Measurements from ENCODE around the gene GSTO1.

GSTO1 gene

DNA sequence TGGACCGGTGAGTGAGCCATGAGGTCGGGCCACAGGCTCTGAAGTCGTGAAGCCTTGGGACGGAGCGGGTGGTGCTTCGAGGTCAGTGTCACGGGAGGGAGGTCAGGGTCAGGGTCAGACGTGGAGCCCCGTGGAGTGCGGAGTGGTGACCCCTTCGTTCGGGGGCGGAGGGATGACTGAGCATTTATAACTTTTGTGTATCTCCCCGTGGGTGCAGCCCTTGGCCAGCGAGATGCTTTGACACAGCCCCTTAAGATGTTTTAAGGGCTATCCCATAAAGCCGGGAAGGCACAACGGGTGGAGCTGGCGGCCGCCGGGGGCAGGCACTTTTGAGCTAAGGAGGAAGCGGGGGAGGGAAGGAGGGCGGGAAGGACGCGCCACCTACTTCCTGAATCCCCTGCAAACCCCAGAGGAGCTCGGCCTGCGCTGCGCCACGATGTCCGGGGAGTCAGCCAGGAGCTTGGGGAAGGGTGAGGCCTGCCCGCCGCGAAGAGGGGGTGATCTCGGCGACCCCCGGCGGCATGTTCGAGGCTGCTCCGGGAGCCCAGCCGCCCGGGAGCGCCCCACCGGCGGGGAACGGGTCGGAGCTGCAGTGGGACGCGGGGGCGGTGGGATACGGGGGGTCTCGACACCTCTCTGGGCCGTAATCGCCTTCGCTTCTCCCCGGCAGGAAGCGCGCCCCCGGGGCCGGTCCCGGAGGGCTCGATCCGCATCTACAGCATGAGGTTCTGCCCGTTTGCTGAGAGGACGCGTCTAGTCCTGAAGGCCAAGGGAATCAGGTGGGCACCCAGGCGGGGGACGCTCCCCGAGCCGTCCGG lies at the start of gene GSTO1:
GSTO1 (plus strand) TSS at position 400 of the 818 bp plus-strand sequence; CDS start at position 437, 37 bp downstream.
- Histone ChIP-seq H3K27me3 (ENCODE audit: control insufficient read depth, insufficient read depth, low read length) (no peaks in the 10 kb centered on the region), H3K36me3 (ENCODE audit: control insufficient read depth, insufficient read depth, low read length) (peaks cover 4% of the 10 kb centered on the region), H3K27ac (ENCODE audit: low read depth, low read length) (peak within 1 kb of the TSS; percentile 92), H3K9ac (ENCODE audit: low read length) (peak within 1 kb of the TSS; percentile 85), H3K4me3 (ENCODE audit: low read length) (peak within 1 kb of the TSS; percentile 79), H3K4me1 (ENCODE audit: control insufficient read depth, insufficient read depth, low read length) (peaks cover 2% of the 10 kb centered on the region)

DNA sequence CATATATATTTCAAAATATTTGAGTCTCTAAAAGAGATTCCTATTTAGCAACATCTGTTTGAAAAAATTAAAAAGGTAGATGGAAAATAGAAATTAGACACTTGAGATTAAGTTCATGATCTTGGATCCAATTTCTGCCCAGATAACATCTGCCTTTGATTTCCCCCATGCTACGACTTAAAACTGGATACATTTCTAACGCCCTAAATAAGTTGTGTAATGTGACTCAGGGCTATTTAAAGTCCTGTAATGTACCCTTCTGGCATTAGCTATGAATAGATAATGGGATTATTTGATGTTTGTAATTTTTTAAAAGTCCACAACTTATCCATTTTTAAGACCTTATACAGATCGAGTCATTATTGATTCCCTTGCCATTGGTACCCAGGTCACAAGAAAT lies 46.0 kb upstream of the GSTO1 start:
- Histone ChIP-seq H3K4me3 (ENCODE audit: low read length) (no peak overlapping the region), H3K9ac (ENCODE audit: low read length) (no peak overlapping the region), H3K4me1 (ENCODE audit: control insufficient read depth, insufficient read depth, low read length) (no peaks in the 10 kb centered on the region), H3K27ac (ENCODE audit: low read depth, low read length) (no peak overlapping the region), H3K36me3 (ENCODE audit: control insufficient read depth, insufficient read depth, low read length) (no peaks in the 10 kb centered on the region), H3K27me3 (ENCODE audit: control insufficient read depth, insufficient read depth, low read length) (no peaks in the 10 kb centered on the region)

- no peak overlapping the region for H3K27ac ChIP-seq (ENCODE audit: low read depth, low read length)
- no peaks in the 10 kb centered on the region for H3K27me3 ChIP-seq (ENCODE audit: control insufficient read depth, insufficient read depth, low read length)
- no peak overlapping the region for H3K9ac ChIP-seq (ENCODE audit: low read length)
- H3K36me3 ChIP-seq (ENCODE audit: control insufficient read depth, insufficient read depth, low read length), result no peaks in the 10 kb centered on the region
- H3K4me3 ChIP-seq (ENCODE audit: low read length), result no peak overlapping the region
- no peaks in the 10 kb centered on the region for H3K4me1 ChIP-seq (ENCODE audit: control insufficient read depth, insufficient read depth, low read length)
These were observed 45.0 kb upstream of the GSTO1 start for GRCh38 chr10:104209575-104210198.

GRCh38 chr10:104216631-104217030 lies 38.1 kb upstream of the GSTO1 start:
- H3K27me3 ChIP-seq (ENCODE audit: control insufficient read depth, insufficient read depth, low read length), result no peaks in the 10 kb centered on the region
- H3K9ac ChIP-seq (ENCODE audit: low read length), result no peak overlapping the region
- H3K36me3 ChIP-seq (ENCODE audit: control insufficient read depth, insufficient read depth, low read length), result no peaks in the 10 kb centered on the region
- no peak overlapping the region for H3K4me3 ChIP-seq (ENCODE audit: low read length)
- H3K27ac ChIP-seq (ENCODE audit: low read depth, low read length), result no peak overlapping the region
- H3K4me1 ChIP-seq (ENCODE audit: control insufficient read depth, insufficient read depth, low read length), result no peaks in the 10 kb centered on the region

DNA sequence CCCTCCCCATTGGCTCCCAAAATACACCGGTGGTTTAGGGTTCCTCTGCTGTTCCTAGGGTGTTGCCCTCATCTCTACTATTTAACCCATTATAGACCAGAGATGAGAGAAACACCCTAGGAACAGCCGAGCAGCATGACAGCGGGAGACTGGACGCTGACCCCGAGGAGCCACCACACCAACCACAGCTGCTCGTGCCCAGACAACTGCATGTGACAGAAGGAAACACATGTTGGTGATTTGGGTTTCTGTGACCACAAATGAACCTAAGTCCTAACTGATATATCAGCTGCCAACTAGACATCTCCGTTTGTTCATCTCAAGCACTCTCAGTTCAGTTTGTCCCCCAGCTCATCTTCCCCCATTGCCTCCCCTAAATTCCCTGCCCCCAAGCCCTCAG lies 35.9 kb upstream of the GSTO1 start:
- Histone ChIP-seq H3K4me1 (ENCODE audit: control insufficient read depth, insufficient read depth, low read length) (no peaks in the 10 kb centered on the region), H3K27ac (ENCODE audit: low read depth, low read length) (no peak overlapping the region), H3K9ac (ENCODE audit: low read length) (no peak overlapping the region), H3K36me3 (ENCODE audit: control insufficient read depth, insufficient read depth, low read length) (no peaks in the 10 kb centered on the region), H3K4me3 (ENCODE audit: low read length) (no peak overlapping the region), H3K27me3 (ENCODE audit: control insufficient read depth, insufficient read depth, low read length) (no peaks in the 10 kb centered on the region)

DNA sequence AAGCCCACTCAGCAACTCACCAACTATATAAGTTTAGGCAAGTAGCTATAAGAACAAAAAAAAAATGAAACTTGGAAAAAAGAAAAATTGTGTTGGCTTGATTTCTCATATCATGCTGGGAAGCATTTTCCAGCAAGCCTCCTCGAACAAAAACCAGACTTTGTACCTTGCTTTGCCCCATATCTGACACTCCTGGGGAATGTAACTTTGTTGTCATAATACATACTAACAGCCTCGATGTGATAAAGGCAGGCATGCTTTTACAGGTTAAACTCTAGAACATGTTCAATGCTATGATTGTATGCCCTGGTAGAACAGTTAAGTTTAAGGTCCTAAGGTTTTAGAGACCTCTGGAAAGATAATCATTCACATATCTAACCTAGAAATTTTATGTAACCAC lies 34.2 kb upstream of the GSTO1 start:
- Histone ChIP-seq H3K27ac (ENCODE audit: low read depth, low read length) (no peak overlapping the region), H3K36me3 (ENCODE audit: control insufficient read depth, insufficient read depth, low read length) (no peaks in the 10 kb centered on the region), H3K9ac (ENCODE audit: low read length) (no peak overlapping the region), H3K27me3 (ENCODE audit: control insufficient read depth, insufficient read depth, low read length) (no peaks in the 10 kb centered on the region), H3K4me1 (ENCODE audit: control insufficient read depth, insufficient read depth, low read length) (no peaks in the 10 kb centered on the region), H3K4me3 (ENCODE audit: low read length) (no peak overlapping the region)

DNA sequence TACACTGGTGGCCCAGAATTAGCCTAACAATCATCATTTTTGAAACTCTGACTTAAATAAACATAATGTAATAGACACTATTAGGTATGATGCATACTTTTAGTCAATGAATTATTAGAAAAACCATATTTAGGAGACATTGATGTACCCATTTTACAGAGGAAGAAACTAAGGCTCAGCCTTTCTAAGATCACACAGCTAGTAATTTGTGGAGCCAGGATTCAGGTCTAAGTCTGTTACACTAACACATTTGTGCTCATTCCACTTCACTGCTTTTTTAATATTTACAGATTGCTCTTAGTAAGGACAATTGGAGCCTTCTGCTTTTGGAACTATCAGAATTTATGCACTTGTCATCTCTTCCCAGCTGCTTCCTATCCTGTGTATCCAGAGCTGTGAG lies 31.4 kb upstream of the GSTO1 start:
- H3K27ac ChIP-seq (ENCODE audit: low read depth, low read length), result no peak overlapping the region
- H3K9ac ChIP-seq (ENCODE audit: low read length), result no peak overlapping the region
- H3K4me3 ChIP-seq (ENCODE audit: low read length), result no peak overlapping the region
- H3K27me3 ChIP-seq (ENCODE audit: control insufficient read depth, insufficient read depth, low read length), result no peaks in the 10 kb centered on the region
- no peaks in the 10 kb centered on the region for H3K4me1 ChIP-seq (ENCODE audit: control insufficient read depth, insufficient read depth, low read length)
- no peaks in the 10 kb centered on the region for H3K36me3 ChIP-seq (ENCODE audit: control insufficient read depth, insufficient read depth, low read length)

DNA sequence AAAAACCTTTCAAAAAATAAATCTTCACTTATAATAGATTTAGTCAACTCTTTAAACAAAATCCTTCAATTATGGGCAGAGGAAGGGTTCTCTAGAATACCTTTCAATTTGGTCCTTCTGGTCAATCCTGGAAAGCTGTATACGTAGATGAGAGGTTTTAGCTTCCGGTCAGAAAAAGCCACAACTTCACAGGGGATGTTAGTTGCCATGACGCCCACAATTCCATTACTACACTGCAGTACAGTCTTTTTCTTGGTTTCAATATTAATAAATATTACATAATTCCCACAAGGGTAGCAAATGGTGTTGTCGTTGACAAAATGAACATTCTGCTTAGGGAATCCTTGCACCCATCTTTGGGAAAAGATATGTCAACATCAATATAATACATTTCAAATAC lies 24.2 kb upstream of the GSTO1 start:
- Histone ChIP-seq H3K4me3 (ENCODE audit: low read length) (no peak overlapping the region), H3K27ac (ENCODE audit: low read depth, low read length) (no peak overlapping the region), H3K9ac (ENCODE audit: low read length) (no peak overlapping the region), H3K4me1 (ENCODE audit: control insufficient read depth, insufficient read depth, low read length) (peaks cover 2% of the 10 kb centered on the region), H3K36me3 (ENCODE audit: control insufficient read depth, insufficient read depth, low read length) (no peaks in the 10 kb centered on the region), H3K27me3 (ENCODE audit: control insufficient read depth, insufficient read depth, low read length) (no peaks in the 10 kb centered on the region)

- Histone ChIP-seq H3K27me3 (ENCODE audit: control insufficient read depth, insufficient read depth, low read length) (no peaks in the 10 kb centered on the region), H3K36me3 (ENCODE audit: control insufficient read depth, insufficient read depth, low read length) (no peaks in the 10 kb centered on the region), H3K27ac (ENCODE audit: low read depth, low read length) (no peak within 1 kb of the TSS), H3K4me3 (ENCODE audit: low read length) (peak within 1 kb of the TSS; percentile 92), H3K4me1 (ENCODE audit: control insufficient read depth, insufficient read depth, low read length) (peaks cover 2% of the 10 kb centered on the region), H3K9ac (ENCODE audit: low read length) (peak within 1 kb of the TSS; percentile 66)
These were observed 22.7 kb upstream of the GSTO1 start, which contains the start of gene CFAP43 for GRCh38 chr10:104231784-104232612. Gene CFAP43 (minus strand): TSS chr10:104232364. CDS start chr10:104232246, 118 bp downstream.

DNA sequence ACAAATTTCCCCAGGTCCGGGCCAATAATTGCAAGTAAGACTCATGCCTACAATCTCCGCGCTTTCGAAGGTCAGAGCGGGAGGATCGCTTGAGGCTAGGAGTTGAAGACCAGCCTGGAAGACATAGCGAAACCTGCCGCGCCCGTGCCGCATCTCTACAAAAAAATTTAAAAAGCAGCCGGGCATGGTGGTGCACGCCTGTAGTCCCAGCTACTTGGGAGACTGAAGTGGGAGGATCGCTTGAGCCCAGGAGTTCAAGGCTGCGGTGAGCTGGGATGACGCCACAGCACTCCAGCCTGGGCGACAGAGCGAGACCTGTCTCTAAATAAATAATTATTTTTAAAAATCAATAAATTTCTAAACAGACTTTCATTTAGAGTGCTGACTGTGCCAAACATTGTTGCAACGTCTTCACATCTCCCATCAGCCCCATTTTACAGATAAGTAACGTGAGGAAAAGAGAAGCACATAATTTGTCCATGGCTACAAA lies 22.0 kb upstream of the GSTO1 start:
- H3K9ac ChIP-seq (ENCODE audit: low read length), result no peak overlapping the region
- H3K4me3 ChIP-seq (ENCODE audit: low read length), result peak overlapping the region; percentile 92
- peaks cover 2% of the 10 kb centered on the region for H3K4me1 ChIP-seq (ENCODE audit: control insufficient read depth, insufficient read depth, low read length)
- no peaks in the 10 kb centered on the region for H3K27me3 ChIP-seq (ENCODE audit: control insufficient read depth, insufficient read depth, low read length)
- no peaks in the 10 kb centered on the region for H3K36me3 ChIP-seq (ENCODE audit: control insufficient read depth, insufficient read depth, low read length)
- no peak overlapping the region for H3K27ac ChIP-seq (ENCODE audit: low read depth, low read length)

DNA sequence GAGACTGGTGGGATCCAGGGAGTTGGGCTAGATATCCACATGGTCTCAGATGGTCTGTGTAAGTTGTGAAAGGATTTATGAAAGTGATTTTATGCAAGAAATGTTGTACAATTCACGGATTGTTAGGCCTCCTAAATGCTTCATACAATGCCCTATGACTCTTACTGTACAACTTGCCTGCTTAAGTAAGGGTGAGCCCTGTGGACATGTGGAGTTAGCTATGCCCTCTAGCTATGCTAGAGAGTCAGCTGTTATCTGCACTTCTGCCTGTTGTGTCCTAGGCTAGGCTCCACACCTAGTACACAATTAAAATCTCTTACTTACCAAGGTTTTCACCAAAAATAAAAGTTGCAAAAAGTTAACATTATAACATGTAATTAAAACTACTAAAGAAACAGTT lies 20.9 kb upstream of the GSTO1 start:
- Histone ChIP-seq H3K4me3 (ENCODE audit: low read length) (no peak overlapping the region), H3K36me3 (ENCODE audit: control insufficient read depth, insufficient read depth, low read length) (no peaks in the 10 kb centered on the region), H3K27me3 (ENCODE audit: control insufficient read depth, insufficient read depth, low read length) (no peaks in the 10 kb centered on the region), H3K27ac (ENCODE audit: low read depth, low read length) (no peak overlapping the region), H3K9ac (ENCODE audit: low read length) (no peak overlapping the region), H3K4me1 (ENCODE audit: control insufficient read depth, insufficient read depth, low read length) (peaks cover 2% of the 10 kb centered on the region)

DNA sequence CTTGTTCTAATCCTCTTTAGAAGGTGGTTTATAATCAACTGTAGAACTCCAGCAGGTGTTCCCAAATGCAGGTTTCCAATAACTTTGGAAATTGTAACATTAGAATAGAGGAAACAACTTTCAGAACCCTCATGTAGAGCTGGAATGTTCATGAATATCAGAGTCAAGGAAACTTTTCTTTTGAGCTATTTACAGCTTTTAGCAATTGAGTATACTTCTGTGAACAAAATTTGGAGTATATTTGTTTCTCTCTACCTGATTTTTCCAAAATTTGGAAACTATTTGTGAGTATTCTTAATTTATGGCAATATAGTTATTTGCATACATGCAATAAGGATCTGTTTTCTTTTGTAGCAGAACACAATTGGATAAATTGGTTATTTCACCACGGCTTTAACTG lies 19.8 kb upstream of the GSTO1 start:
- H3K27ac ChIP-seq (ENCODE audit: low read depth, low read length), result no peak overlapping the region
- H3K4me1 ChIP-seq (ENCODE audit: control insufficient read depth, insufficient read depth, low read length), result peaks cover 2% of the 10 kb centered on the region
- no peak overlapping the region for H3K4me3 ChIP-seq (ENCODE audit: low read length)
- H3K36me3 ChIP-seq (ENCODE audit: control insufficient read depth, insufficient read depth, low read length), result no peaks in the 10 kb centered on the region
- H3K27me3 ChIP-seq (ENCODE audit: control insufficient read depth, insufficient read depth, low read length), result no peaks in the 10 kb centered on the region
- no peak overlapping the region for H3K9ac ChIP-seq (ENCODE audit: low read length)
